T-helper 22 cell (primary cell): Measurements from ENCODE around the gene BCL2L12.
"Not testable (repeated sequence)": the region's sequence is repeated elsewhere in the genome, so short reads cannot be mapped to it uniquely, and the experiment has no call there.

Source experiments
- DNase-seq: peaks from one replicate; pipeline ENCODE4 v3.0.0-alpha.2; 2020; ENCODE audit warnings: low read depth

The BCL2L12 gene

GRCh38 chr19:49713236-49713845 is 47.6 kb downstream of the BCL2L12 start:
- DNase-seq, result no peak

- no peak for DNase-seq
Observed at GRCh38 chr19:49716154-49716553, 50.4 kb downstream of the BCL2L12 start.

GRCh38 chr19:49718511-49718910 is 52.8 kb downstream of the BCL2L12 start:
- DNase-seq, result no peak

- no peak for DNase-seq
Observed at GRCh38 chr19:49718991-49719390, 53.3 kb downstream of the BCL2L12 start.

GRCh38 chr19:49719420-49719819 is 53.7 kb downstream of the BCL2L12 start:
- not testable (repeated sequence) for DNase-seq
